Liver (tissue), 10 donors: ENCODE data around the gene C2CD2. TPM values are rescaled to one million over a fixed set of nuclear protein-coding genes. Genes with fewer than 3 reads are reported as not detected.

ENCODE experiments used
- DNase-seq: peaks from one replicate; pipeline ENCODE4 v3.0.0-alpha.2; 2017; ENCODE audit warnings: low spot score
- H3K27ac ChIP-seq, 2 donors: one replicate each; pipeline ENCODE4 v1.7.0; 2013; ENCODE audit warnings: inconsistent platforms in 2 of 2, low read length in 2 of 2, control low read depth in 1 of 2, low read depth in 1 of 2, mild to moderate bottlenecking in 1 of 2
- H3K27me3 ChIP-seq, 4 donors: one replicate each; pipeline versions ENCODE4 v1.6.1 to v1.7.0; 2013; ENCODE audit warnings: low read length in 3 of 4, inconsistent platforms in 1 of 4, mild to moderate bottlenecking in 1 of 4, moderate library complexity in 1 of 4; ENCODE audit not compliant: control insufficient read depth in 4 of 4, insufficient read depth in 4 of 4
- H3K36me3 ChIP-seq, 4 donors: one replicate each; pipeline versions ENCODE4 v1.6.1 to v1.7.0; 2013; ENCODE audit warnings: low read length in 3 of 4, mild to moderate bottlenecking in 3 of 4, low read depth in 1 of 4, moderate library complexity in 1 of 4; ENCODE audit not compliant: control insufficient read depth in 4 of 4, insufficient read depth in 3 of 4
- H3K4me1 ChIP-seq, 4 donors: one replicate each; pipeline versions ENCODE4 v1.6.1 to v1.7.0; 2013; ENCODE audit warnings: low read length in 3 of 4, mild to moderate bottlenecking in 3 of 4, moderate library complexity in 1 of 4; ENCODE audit not compliant: control insufficient read depth in 4 of 4, insufficient read depth in 4 of 4
- H3K4me3 ChIP-seq, 3 donors: one replicate each; pipeline versions ENCODE4 v1.6.1 to v1.7.0; 2013; ENCODE audit warnings: low read length in 3 of 3, control low read depth in 1 of 3, low read depth in 1 of 3, mild to moderate bottlenecking in 1 of 3
- H3K9ac ChIP-seq, 2 donors: one replicate each; pipeline ENCODE4 v1.7.0; 2013; ENCODE audit warnings: low read length in 2 of 2, mild to moderate bottlenecking in 2 of 2, moderate library complexity in 2 of 2, control low read depth in 1 of 2, low read depth in 1 of 2
- H3K9me3 ChIP-seq, 4 donors: one replicate each; pipeline versions ENCODE4 v1.6.1 to v1.7.0; 2013; ENCODE audit warnings: low read length in 3 of 4; ENCODE audit not compliant: control insufficient read depth in 4 of 4
- EGR1 ChIP-seq, 2 donors: IDR thresholded peaks; 2 replicates each; pipeline ENCODE4 v1.6.1; 2016 to 2018; ENCODE audit warnings: antibody characterized with exemption in 2 of 2, low read depth in 2 of 2
- FOXA1 ChIP-seq: IDR thresholded peaks from 2 replicates; pipeline ENCODE4 v1.6.1; 2016; ENCODE audit warnings: antibody characterized with exemption
- FOXA2 ChIP-seq: IDR thresholded peaks from 2 replicates; pipeline ENCODE4 v1.6.1; 2016; ENCODE audit warnings: antibody characterized with exemption
- GABPA ChIP-seq, 2 donors: IDR thresholded peaks in 1 of 2; conservative IDR thresholded peaks in 1 of 2; 2 replicates each; pipeline ENCODE4 v1.6.1; 2016; ENCODE audit warnings: antibody characterized with exemption in 2 of 2, mild to moderate bottlenecking in 1 of 2, moderate library complexity in 1 of 2
- JUND ChIP-seq, 2 donors: IDR thresholded peaks; 2 replicates each; pipeline ENCODE4 v1.6.1; 2016; ENCODE audit warnings: antibody characterized with exemption in 2 of 2
- RXRA ChIP-seq, 2 donors: IDR thresholded peaks; 2 replicates each; pipeline ENCODE4 v1.6.1; 2017 to 2018; ENCODE audit warnings: antibody characterized with exemption in 2 of 2, mild to moderate bottlenecking in 1 of 2
- SP1 ChIP-seq: IDR thresholded peaks from 2 replicates; pipeline ENCODE4 v1.6.1; 2018; ENCODE audit warnings: antibody characterized with exemption, mild to moderate bottlenecking
- TAF1 ChIP-seq: conservative IDR thresholded peaks from 2 replicates; pipeline ENCODE4 v1.6.1; 2016; ENCODE audit warnings: antibody characterized with exemption, mild to moderate bottlenecking
- YY1 ChIP-seq: IDR thresholded peaks from 2 replicates; pipeline ENCODE4 v1.6.1; 2016; ENCODE audit warnings: antibody characterized with exemption, mild to moderate bottlenecking
- WGBS: extraction: QIAGEN DNeasy Blood & Tissue Kit; methylation state at CpG from one replicate; pipeline ENCODE4 v1.1.7; 2013; 5-methylcytosine and 5-hydroxymethylcytosine counted together
- polyA plus RNA-seq, 2 donors: library from polyadenylated mRNA; stranded (reverse) in 1 of 2; unstranded in 1 of 2; fragments of 200-250 nt in 1 of 2; fragments of >200 nt in 1 of 2; fragmentation: Nextera tagmentation in 1 of 2; extraction: Ambion mirVana in 1 of 2; gene quantifications; one replicate each; pipeline versions ENCODE4 v1.2.1 to v1.2.3, GENCODE V29; 2013 to 2015
- small RNA-seq: library from RNA; depleted of rRNA; stranded (forward); fragments of <200 nt; gene quantifications from one replicate; pipeline ENCODE3, GENCODE V24; 2014
- total RNA-seq, 2 donors: library from RNA; depleted of rRNA; stranded (reverse); fragments of >200 nt; gene quantifications; one replicate each; pipeline ENCODE4 v1.2.3, GENCODE V29; 2014
- TF ChIP-seq, protein P1 (sequence below): IDR thresholded peaks from 2 replicates; pipeline ENCODE4 v1.6.1; 2016; ENCODE audit warnings: antibody characterized with exemption
- TF ChIP-seq, protein P2 (sequence below): fragments of 150-350 bp; IDR thresholded peaks from 2 replicates; pipeline ENCODE4 v1.5.1; 2017; ENCODE audit warnings: improper control_type of control experiment, low read depth, low read length; ENCODE audit not compliant: missing input control
- TF ChIP-seq, protein P3 (sequence below): IDR thresholded peaks from 2 replicates; pipeline ENCODE4 v1.6.1; 2016; ENCODE audit warnings: antibody characterized with exemption
- donor health status: healthy.
- donor health status: healthy.
- donor health status: healthy.
- donor health status: healthy.
- donor health status: healthy.

The C2CD2 gene
- total and polyA plus RNA-seq, 4 donors: 2.9 to 17.9 (median 6.0) TPM

DNA sequence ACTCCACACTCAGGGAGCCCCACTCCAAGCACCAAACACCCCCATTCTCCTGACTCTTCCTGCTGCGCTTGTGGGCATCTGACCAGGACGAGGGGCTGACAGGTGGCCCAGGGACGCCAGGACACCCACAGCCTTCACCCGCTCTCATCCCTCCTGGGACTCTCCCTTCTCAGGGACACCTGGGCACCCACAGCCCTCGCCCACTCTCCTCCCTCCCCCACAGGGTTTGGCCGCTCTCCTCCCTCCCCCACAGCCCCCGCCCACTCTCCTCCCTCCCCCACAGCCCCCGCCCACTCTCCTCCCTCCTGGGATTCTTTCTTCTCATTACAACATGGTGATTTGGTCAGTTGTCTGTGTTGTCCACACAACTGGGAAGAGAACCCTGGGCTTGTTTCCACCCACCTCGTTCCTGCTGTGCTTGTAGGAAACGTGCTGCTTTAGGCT is 118.1 kb downstream of the C2CD2 start:
- 89% methylated on average over 10 of the region's 10 CpGs for WGBS
- DNase-seq: no peak
- TF ChIP-seq SP1 (no peak), FOXA1 (no peak), YY1 (no peak), GABPA (IDR thresholded peaks at IDR 0.05 in 1 of 2, conservative IDR thresholded peaks at IDR 0.05 in 1 of 2) (no peak), FOXA2 (no peak), JUND (IDR thresholded peaks at IDR 0.05) (no peak), EGR1 (IDR thresholded peaks at IDR 0.05; ENCODE audit: low read depth in 2 of 2) (no peak), TAF1 (no peak), RXRA (IDR thresholded peaks at IDR 0.05) (no peak)
- TF ChIP-seq, protein P1, sequence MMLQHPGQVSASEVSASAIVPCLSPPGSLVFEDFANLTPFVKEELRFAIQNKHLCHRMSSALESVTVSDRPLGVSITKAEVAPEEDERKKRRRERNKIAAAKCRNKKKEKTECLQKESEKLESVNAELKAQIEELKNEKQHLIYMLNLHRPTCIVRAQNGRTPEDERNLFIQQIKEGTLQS: no peak
- TF ChIP-seq, protein P2, sequence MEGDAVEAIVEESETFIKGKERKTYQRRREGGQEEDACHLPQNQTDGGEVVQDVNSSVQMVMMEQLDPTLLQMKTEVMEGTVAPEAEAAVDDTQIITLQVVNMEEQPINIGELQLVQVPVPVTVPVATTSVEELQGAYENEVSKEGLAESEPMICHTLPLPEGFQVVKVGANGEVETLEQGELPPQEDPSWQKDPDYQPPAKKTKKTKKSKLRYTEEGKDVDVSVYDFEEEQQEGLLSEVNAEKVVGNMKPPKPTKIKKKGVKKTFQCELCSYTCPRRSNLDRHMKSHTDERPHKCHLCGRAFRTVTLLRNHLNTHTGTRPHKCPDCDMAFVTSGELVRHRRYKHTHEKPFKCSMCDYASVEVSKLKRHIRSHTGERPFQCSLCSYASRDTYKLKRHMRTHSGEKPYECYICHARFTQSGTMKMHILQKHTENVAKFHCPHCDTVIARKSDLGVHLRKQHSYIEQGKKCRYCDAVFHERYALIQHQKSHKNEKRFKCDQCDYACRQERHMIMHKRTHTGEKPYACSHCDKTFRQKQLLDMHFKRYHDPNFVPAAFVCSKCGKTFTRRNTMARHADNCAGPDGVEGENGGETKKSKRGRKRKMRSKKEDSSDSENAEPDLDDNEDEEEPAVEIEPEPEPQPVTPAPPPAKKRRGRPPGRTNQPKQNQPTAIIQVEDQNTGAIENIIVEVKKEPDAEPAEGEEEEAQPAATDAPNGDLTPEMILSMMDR: no peak
- TF ChIP-seq, protein P3, sequence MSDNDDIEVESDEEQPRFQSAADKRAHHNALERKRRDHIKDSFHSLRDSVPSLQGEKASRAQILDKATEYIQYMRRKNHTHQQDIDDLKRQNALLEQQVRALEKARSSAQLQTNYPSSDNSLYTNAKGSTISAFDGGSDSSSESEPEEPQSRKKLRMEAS: no peak
- H3K9ac ChIP-seq: no peak overlapping the region
- peaks cover 0 to under 1% (median 0%) of the 10 kb centered on the region in 4 donors for H3K9me3 ChIP-seq
- no peak overlapping the region for H3K4me3 ChIP-seq
- H3K27me3 ChIP-seq: no peaks in the 10 kb centered on the region
- no peak overlapping the region for H3K27ac ChIP-seq
- peaks cover 2 to 21% (median 5%) of the 10 kb centered on the region in 4 donors for H3K36me3 ChIP-seq
- H3K4me1 ChIP-seq: no peaks in the 10 kb centered on the region

Small RNA genes lying within 50 kb of the gene (small RNA-seq; reads per million reads assigned to genes)
- gene RF00334: not detected

Other genes starting within 250 kb of the C2CD2 start
- gene RIPK4, start 187.0 kb downstream of the C2CD2 start, total RNA-seq: 10 to 100 TPM in 1 of 2 donors, 1 to 10 TPM in 1; 9.9 to 22.6 TPM
- 1 to 10 TPM; 4.7 to 7.2 TPM for gene RIPK4, start 187.0 kb downstream of the C2CD2 start, polyA plus RNA-seq
- 1 to 10 TPM; 2.8 to 5.7 TPM for gene PRDM15, start 74.7 kb downstream of the C2CD2 start, total RNA-seq
- 1 to 10 TPM; 1.2 to 1.4 TPM for gene PRDM15, start 74.7 kb downstream of the C2CD2 start, polyA plus RNA-seq
- gene ZBTB21, start 56.3 kb upstream of the C2CD2 start, total RNA-seq: 10 to 100 TPM in 1 of 2 donors, 1 to 10 TPM in 1; 3.1 to 14.1 TPM
- gene ZBTB21, start 56.3 kb upstream of the C2CD2 start, polyA plus RNA-seq: 1 to 10 TPM; 3.5 to 4.6 TPM
- under 1 TPM; 0.08 to 0.14 TPM for gene UMODL1, start 117.3 kb upstream of the C2CD2 start, total RNA-seq
- under 1 TPM in 1 of 2 donors, not detected in 1; 0.08 TPM for gene UMODL1, start 117.3 kb upstream of the C2CD2 start, polyA plus RNA-seq